ENCODE results near the gene NCCRP1.
"Not testable (repeated sequence)": the region's sequence is repeated elsewhere in the genome, so short reads cannot be mapped to it uniquely, and the experiment has no call there.

The NCCRP1 gene

DNA sequence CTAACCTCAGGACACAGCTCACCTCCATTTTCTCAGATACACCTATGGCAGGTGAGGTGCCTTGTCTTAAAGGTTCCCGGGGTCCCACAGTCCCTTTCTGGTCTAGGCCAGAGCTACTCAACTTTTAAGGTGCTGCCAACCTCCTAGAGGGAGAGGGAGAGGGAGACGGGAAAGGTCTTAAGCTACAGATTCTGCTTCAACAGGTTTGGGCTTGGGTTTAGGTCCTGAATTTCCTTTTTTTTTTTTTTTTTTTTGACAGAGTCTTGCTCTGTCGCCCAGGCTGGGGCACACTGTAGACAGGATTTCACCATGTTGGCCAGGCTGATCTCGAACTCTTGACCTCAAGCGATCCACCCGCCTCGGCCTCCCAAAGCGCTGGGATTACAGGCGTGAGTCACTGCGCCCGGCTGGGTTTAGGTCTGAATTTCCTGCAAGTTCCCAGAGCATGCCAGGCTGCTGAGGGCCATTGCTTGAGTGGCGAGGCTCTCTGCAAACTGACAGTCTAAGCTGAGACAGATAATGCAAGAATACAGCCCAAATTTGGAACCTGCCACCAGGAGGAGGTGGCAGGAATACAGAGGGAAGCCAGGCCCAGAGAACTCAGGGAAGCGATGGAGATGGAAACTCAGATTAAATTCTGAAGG lies 15.1 kb downstream of the NCCRP1 start:
- DNase-seq, result no peak

DNA sequence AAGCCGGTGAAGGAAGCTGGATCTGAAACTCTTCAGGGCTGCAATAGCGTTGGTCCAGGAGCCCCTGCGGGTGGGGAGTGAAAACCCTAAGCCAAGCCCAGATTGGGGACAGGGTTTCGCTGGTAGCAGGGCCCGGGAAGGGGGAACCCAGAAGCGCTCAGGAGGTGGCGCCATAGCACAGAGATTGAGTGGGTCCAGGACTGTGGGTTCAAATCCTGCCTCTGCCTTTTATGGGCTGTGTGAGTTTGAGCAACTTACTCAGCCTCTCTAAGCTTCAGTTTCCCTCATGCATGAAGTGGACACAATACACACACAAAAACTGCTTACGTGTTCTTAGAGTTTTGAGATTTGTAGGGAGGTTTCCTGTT lies 15.6 kb downstream of the NCCRP1 start:
- DNase-seq, result peak in 2 of 4 experiments; percentile 44 to 47

DNA sequence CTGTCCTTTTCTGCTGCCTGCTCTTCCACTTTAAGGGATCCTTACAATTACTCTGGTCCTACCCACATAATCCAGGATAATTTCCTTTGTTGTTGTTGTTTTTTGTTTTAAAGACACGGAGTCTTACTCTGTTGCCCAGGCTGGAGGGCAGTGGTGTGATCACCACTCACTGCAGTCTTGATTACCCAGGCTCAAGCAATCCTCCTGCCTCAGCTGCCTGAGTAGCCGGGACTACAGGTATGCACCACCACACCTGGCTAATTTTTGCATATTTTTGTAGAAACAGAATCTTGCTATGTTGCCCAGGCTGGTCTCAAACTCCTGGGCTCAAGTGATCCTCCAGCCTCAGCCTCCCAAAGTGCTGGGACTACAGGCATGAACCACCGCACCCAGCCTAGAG lies 18.6 kb downstream of the NCCRP1 start:
- DNase-seq, result not testable (repeated sequence)

DNA sequence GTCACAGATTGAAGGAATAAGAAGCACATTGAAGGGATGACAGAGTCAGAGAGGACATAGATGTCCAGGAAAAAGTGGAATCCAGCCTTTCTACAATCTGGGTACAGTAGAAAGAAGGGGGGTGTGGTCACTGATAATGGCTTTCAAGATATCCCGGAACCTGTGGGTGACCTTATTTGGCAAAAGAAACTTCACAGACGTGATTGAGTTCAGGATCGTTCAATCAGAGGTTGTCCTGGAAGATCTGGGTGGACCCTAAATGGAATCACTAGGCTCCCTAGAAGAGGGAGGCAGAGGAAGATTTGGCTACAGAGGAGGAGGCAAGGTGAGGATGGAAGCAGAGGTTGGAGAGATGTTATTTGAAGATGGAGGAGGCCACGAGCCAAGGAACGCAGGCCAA lies 20.3 kb downstream of the NCCRP1 start:
- DNase-seq, result no peak

DNA sequence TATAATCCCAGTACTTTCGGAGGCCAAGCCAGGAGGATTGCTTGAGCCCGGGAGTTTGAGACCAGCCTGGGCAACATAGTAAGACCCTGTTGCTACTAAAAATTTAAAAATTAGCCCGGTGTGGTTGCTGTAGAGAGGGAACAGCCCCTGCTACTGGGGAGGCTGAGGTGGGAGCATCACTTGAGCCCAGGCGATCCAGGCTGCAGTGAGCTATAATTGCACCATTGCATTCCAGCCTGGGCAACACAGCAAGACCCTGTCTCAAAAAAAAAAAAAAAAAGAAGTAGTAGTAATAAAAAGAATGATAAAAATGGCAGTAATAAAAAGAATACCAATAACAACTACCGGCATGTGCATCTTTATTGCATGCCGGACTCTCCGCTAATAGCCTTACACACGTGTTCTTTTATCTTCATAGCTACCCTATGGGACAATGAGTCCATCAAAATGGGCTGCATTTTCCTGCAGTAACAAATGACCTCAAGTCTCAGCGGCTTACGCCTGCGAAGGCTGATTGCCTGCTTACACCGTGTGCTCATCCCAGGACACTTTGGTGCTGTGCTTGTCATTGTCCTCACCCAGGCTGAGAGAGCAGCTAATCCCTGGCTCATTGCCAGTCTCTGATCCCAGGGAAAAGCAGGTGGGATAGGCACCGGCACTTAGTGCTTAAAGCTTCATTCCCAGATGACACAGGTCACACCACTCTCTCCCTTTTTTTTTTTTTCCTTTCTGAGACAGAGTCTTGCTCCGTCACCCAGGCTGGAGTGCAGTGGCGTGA lies 21.7 kb downstream of the NCCRP1 start:
- no peak for DNase-seq

DNA sequence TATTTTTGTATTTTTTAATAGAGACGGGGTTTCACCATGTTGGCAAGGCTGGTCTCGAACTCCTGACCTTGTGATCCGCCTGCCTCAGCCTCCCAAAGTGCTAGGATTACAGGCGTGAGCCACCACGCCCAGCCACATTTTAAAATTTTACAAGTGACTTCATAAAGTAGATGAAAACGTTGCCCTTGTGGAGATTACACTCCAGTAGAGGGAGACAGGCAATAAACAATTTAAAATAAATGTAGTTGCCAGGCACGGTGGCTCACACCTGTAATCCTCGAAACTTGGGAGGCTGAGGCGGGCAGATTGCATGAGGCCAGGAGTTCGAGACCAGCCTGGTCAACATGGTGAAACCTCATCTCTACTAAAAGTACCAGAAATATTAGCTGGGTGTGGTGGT lies 22.3 kb downstream of the NCCRP1 start:
- DNase-seq, result not testable (repeated sequence)

DNA sequence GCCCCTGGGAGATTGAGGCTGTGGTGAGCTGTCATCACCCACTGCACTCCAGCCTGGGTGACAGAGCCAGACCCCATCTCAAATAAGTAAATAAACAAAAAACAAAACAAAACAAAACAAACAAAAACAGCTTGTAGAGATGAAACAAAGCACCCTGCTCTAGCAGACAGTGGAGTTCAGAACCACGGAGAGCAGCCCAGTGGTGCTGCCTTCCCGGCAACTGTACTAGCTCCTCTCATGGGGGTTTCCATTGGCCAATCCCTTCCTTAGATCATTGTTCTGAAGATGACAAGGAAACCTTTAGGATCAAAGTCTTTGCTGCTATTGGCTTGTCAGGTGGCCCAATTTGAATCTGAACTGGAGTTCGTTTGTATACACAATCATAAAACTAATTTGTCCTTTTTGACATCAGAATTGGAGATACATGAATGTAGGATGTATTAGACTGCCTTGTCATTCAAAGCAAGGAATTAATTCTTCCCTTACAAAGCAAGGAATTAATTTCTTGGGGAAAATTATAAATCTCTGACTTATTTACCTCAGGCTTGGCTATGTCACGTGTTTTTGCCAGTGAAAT lies 27.0 kb downstream of the NCCRP1 start:
- no peak for DNase-seq

DNA sequence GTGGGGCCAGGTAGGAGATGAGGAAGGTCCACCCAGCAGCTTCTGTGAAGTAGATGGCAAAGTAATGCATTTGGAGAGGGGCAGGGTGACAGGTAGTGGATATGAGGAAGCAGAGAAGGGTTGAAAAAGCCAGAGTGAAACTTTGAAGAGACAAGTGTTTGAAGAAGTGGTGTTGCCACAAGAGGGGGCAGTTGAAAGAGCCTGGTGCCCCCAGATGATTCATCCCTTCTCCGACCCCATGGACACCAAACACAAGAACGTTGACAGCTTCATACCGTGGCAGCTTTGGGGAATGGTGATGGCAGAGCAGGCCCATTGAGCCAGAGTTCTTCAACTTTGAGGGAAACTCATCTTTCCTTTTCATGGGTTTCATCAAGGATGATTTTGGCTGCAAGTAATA lies 28.1 kb downstream of the NCCRP1 start:
- DNase-seq, result no peak

DNA sequence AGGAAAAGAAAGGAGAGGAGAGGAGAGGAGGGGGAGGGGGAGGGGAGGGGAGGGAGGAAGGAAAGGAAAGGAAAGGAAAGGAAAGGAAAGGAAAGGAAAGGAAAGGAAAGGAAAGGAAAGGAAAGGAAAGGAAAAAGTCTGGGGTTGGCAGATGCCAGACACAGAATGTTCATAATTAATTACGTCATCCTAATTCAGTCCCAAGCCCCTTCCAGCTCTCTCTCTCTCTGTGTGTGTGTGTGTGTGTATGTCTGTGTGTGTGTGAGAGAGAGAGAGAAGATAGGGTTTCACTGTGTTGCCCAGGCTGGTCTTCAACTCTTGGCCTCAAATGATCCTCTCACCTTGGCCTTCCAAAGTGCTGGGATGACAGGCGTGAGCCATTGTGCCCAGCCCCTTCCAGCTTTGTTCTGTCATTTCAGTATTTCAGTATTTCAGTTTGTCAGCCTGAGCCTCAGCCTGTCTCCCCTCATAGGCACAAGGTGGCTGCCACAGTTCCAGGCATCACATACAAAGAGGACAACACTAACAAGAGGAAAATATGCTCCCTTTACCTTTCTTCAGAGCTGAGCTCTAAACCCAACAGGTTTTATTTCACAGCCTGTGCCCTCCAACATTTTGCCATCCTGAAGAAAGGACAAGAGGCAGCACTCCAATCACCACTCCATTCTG lies 33.5 kb downstream of the NCCRP1 start:
- DNase-seq, result no peak

DNA sequence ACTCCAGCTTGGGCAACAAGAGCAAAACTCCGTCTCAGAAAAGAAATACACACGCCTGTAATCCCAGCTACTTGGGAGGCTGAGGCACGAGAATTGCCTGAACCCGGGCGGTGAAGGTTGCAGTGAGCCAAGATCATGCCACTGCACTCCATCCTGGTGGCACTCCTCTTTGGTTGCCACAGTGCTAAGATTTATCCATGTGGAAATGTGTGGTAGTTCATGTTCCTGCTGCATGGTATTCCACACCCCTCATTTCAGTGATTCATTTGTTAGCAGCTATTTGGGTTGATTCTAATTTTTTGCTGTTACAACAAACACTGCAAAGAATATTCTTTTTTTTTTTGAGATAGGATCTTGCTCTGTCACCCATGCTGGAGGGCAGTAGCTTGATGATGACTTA lies 35.9 kb downstream of the NCCRP1 start:
- DNase-seq, result no peak

DNA sequence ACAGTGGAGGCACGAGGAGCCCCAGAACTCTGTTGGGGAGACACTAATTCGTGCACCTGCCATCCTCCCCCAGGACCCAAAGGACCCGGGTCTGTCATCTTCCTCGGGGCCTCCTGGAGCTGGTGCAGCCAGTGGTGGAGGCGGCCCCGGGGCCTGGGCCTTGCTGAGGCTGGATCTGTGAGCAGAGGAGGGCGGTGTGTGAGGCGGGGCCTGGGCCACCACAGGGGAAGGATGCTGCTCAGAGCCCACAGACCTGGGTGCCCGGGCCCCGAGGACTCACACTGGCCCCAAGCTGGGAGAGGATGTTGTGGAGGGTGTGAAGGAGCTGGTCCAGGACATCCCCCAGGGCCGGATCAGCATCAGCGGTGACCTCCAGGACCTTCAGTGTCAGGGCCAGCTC lies 39.8 kb downstream of the NCCRP1 start:
- peak in 1 of 4 experiments; percentile 23 for DNase-seq

DNA sequence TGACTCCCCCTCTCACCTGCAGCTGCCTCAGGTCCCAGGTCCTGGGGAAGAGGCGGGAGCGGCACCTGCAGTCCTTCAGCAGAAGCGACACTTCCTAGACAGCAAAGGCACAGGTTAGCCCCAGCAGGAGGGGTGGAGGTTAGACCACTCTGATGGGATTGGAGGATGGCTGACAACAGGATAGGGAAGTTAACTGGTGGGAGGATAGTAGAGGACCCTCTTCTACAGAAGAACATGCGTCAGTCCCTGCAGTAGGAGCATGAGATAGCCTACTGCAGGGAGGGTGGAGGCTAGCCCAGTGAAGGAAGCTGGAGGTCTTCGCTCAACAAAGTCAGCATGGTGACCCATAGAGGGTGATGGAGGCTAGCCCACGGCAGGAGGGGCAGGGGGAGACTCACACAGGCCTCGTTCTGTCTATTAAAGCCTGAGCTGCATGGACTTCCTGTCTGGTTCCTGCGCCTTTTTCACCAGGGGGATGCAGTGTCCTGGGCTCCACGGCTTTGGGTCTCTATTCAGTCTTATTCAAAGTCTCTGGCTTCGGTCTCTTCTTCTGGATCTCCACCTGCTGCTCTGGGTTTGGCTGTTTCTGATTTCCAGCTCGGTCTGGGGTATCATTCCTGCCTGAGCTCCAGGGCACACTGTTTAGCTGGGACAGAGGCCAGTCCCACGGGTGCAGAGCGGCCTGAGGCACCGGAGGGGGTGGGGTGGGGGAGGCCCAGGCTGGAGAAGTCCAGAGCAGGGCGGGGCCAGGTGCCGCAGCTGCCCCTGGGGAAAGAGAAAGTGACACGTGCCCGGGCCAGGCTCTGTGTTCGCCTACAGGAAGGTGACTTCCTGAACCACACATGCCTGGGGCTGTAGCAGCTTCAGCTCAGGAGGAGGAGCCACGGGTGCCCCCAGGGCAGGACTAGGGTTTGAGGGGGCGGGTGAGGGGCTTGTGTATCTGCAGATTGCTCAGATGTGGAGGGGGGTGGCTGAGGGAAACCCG lies 40.7 kb downstream of the NCCRP1 start:
- DNase-seq, result peak in 2 of 4 experiments; percentile 7 to 34

DNA sequence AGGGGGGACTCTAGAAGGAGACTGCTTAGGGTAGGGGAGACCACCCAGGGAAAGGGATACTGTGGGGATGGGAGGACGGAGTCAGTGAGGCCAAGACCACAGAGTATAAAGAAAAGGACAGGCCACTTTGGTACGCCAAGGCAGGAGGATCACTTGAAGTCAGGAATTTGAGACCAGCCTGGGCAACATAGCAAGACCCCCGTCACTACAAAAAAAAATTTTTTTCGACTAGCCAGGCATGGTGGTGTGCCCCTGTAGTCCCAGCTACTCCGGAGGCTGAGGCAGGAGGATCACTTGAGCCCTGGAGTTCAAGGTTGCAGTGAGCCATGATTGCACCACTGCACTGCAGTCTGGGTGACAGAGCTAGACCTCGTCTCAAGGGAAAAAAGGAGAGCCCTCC lies 41.4 kb downstream of the NCCRP1 start:
- no peak for DNase-seq

DNA sequence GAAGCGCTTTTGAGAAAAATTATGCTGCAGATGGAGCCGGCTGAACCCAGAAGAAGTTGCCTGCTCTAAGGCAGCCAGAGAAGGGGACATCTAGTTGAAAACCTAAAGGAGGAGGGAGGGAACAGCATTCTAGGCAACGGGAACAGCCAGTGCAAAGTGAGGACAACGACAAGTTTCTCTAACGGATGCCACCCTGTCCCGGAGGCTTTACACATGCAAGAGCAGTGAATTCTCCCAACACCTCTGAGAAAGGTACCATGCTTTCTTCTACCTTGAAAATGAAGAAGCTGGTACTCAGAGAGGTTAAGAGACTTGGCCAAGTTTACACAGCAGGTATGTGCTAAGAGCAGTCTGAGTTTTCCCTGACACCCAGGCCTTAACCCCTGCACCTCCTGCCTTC lies 42.2 kb downstream of the NCCRP1 start:
- DNase-seq, result no peak

DNA sequence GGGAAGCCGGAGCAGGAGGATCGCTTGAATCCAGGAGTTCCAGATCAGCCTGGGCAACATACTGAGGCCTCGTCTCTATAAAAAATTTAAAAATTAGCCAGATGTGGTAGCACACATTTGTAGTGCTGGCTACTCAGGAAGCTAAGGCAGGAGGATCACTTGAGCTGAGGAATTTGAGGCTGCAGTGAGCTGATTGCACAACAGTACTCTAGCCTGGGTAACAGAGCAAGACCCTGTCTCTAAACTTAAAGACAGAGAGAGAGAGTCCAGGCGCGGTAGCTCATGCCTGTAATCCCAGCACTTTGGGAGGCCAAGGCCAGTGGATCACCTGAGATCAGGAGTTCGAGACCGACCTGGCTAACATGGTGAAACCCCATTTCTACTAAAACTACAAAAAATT lies 43.7 kb downstream of the NCCRP1 start:
- no peak for DNase-seq

DNA sequence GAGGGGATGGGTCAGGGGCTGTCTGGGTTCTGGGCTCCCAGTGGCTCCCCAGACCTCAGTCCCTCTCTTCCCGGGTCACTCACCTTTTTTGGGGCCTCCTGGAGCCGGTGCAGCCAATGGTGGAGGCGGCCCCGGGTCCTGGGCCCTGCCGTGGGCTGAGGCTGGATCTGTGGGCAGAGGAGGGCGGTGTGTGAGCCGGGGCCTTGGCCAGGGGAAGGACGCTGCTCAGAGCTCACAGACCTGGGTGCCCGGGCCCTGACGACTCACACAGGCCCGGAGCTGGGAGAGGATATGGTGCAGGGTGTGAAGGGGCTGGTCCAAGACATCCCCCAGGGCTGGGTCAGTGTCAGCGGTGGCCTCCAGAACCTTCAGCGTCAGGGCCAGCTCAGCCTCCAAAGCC lies 47.0 kb downstream of the NCCRP1 start:
- not testable (repeated sequence) for DNase-seq

DNA sequence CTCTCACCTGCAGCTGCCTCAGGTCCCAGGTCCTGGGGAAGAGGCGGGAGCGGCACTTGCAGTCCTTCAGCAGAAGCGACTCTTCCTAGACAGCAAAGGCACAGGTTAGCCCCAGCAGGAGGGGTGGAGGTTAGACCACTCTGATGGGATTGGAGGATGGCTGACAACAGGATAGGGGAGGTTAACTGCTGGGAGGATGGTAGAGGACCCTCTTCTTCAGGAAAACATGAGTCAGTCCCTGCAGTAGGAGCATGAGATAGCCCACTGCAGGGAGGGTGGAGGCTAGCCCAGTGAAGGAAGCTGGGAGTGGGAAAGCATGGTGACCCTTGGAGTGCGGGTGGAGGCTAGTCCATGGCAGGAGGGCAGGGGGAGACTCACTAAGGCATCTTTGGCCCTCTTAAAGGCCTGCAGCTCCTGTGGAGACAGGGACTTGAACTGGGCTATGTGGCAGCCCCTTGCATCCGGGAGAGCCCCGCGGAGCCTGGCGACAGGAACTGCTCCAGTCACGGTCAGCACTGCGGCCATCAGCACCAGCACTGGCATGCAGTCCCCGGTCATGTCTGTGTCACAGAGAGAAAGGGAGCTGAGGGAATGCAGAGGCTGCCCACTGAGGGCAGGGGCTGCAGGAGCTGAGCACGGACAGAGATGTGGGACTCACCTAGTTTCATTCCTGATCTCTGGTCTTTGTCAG lies 47.8 kb downstream of the NCCRP1 start, which contains the start of gene IFNL3:
Gene IFNL3, minus strand, starts transcription at position 597 of the 691 bp plus-strand sequence. Its CDS starts 39 bp downstream, at position 558.
- DNase-seq, result not testable (repeated sequence)

DNA sequence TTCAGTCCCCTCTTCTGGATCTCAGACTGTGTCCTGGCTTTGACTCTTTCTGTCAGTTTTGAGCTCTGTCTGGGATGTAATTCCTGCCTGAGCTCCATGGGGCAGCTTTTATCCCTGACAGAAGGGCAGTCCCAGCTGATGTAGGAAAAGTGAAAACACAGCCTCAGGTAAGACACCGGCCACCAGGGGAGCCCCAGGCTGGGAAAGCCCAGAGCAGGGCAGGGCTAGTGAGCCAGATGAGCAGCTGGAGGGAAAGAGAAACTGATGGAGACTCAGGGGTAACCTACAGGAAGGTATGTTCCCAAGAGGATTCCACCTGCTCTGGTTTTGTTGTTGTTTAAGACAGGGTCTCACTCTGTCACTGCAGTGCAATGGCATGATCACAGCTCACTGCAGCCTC lies 48.4 kb downstream of the NCCRP1 start:
- not testable (repeated sequence) for DNase-seq

DNA sequence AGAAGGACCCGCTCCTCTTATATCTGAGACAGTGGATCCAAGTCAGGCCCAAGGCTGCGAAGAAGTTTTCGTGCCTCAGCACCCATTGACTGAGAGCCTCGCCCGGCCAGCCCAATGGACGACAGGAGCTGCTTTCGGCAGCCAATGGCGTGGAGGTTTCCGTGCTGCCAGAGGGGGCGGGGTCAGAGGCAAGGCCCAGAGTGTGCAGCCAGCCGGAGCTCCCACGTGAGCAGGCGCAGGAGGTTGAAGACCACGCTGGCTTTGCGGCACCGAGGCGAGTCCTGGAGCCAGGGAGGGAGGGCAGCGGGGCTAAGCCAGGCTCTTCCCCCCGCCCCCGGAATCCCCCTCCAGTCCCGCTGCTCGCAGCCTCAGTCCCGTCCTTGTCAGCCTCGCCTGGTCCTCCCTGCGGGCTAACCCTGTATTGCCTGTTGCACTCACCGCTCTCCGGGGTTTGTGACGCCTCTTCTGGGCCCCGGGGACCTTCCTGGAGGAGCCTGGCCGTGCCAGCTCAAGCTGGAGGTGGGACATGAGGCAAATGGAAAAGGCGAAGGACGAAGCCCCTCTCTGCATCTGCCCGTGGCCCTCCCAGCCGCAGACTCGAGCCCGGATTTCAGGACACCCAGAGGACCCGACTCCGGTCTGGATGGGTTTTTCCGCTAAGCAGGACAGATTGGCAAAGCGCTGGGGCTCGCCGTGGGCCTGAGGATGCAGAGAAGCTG lies 50.3 kb downstream of the NCCRP1 start:
- DNase-seq, result peak in 1 of 4 experiments; percentile 11

DNA sequence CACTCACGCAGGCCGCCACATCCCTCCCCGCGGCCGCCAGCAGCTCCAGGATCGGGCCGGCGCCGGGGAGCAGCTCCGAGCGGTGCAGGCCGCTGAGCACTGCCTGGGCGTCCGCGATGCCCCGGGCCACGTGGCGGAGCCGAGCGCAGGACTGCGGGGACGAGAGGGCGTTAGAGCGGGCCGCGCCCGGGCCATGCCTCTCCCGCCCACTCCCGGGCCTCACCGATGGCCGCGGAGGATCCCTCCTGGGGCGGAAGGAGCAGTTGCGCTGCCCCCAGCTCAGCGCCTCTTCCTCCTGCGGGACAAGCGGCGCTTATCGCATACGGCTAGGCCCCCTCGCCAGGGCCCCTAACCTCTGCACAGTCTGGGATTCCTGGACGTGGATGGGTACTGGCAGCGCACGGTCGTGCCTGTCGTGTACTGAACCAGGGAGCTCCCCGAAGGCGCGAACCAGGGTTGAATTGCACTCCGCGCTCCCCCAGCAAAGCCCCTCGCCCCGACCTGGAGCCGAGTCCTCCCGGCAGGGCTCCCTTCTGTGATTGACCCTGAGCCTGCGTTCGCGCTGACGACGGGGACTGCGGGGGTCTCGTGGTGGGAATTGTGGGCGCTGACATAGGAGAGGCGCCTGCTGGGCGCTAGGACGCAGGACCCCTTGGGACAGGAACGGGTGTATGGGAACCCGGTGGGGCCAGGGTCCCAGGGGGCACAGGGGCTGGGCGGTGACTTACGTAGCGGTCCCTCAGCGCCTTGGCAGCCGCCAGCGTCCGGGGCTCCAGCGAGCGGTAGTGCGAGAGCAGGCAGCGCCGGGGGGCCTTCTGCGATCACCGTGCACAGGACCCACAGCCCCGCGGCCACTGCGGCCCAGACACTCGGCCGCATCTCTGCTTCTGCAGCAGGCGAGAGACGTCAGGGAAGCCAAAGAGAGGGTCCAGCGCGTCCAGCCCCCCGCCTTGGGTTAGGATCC lies 51.2 kb downstream of the NCCRP1 start:
- DNase-seq, result no peak

All from activated naive CD4-positive, alpha-beta T cell (primary cell).